Pancreas (tissue), 10 donors: ENCODE results near the gene PTPN14. TPM values are rescaled to one million over a fixed set of nuclear protein-coding genes. Genes with fewer than 3 reads are reported as not detected.

ENCODE experiments used
- ATAC-seq, 4 donors: fragments of 200-7000 bp; cut with Tn5 transposase; one replicate each; pipeline versions ENCODE4 v1.8.0 to v1.9.1; 2020; ENCODE audit warnings: mild to moderate bottlenecking in 4 of 4, moderate library complexity in 4 of 4
- DNase-seq, 6 donors: peaks; one replicate each; pipeline ENCODE4 v3.0.0-alpha.2; 2020
- FAIRE-seq: peaks from 2 replicates; lab custom pipeline; 2012; peaks lifted over from hg19 to GRCh38; lab: Jason Lieb, UNC
- H3K27ac ChIP-seq, 4 donors: fragments of 200-600 bp; sonication (generic); 1 replicate in 3 of 4; 2 replicates in 1 of 4; pipeline versions ENCODE4 v1.5.0 to v1.8.0; 2020
- H3K27me3 ChIP-seq, 4 donors: fragments of 200-600 bp; one replicate each; pipeline ENCODE4 v1.8.0; 2021
- H3K36me3 ChIP-seq, 3 donors: fragments of 200-600 bp; sonication (generic) in 1 of 3; one replicate each; pipeline versions ENCODE4 v1.5.0 to v1.8.0; 2020 to 2021
- H3K4me1 ChIP-seq, 3 donors: fragments of 200-600 bp; one replicate each; pipeline ENCODE4 v1.8.0; 2021
- H3K4me3 ChIP-seq, 4 donors: fragments of 200-600 bp; sonication (generic) in 2 of 4; one replicate each; pipeline versions ENCODE4 v1.5.0 to v1.8.0; 2020 to 2021
- H3K9me3 ChIP-seq, 4 donors: fragments of 200-600 bp; one replicate each; pipeline ENCODE4 v1.8.0; 2021
- WGBS, 2 donors: extraction: QIAGEN DNeasy Blood & Tissue Kit; methylation state at CpG; one replicate each; pipeline ENCODE4 v1.1.7; 2013; 5-methylcytosine and 5-hydroxymethylcytosine counted together
- intact Hi-C, 3 donors: fragments of 100-400 bp; cut with DNase I; formaldehyde crosslinking; loops; one replicate each; pipeline versions ENCODE4 v1.11.1 to v1.14.2; 2022
- polyA plus RNA-seq, 2 donors: library from polyadenylated mRNA; stranded (reverse); fragments of 200-250 nt; gene quantifications; one replicate each; pipeline ENCODE4 v1.2.3, GENCODE V29; 2013
- total RNA-seq, 6 donors: library from RNA; stranded (reverse); fragmentation: NEBNext Ultra II Directional in 4 of 6; extraction: Animal tissue kit (Norgen Biotek cat#: 25700) in 4 of 6; gene quantifications; one replicate each; pipeline versions ENCODE4 v1.2.1 to v1.2.4, GENCODE V29; 2021 to 2023
- TF ChIP-seq, protein P1 (sequence below), 4 donors: fragments of 200-600 bp; sonication (generic) in 3 of 4; IDR thresholded peaks; one replicate each; pipeline versions ENCODE4 v1.5.0 to v1.8.0; 2021; ENCODE audit warnings: antibody characterized with exemption in 4 of 4
- donor health status: healthy with polysubstance abuse.
- donor health status: DM: no; HTN: no; CAD: no; lungs with moderate emphysema.
- donor health status: DM: no; HTN: no; CAD: no.
- donor health status: control.
- donor health status: control.
- donor health status: Bipolar disorder and iron deficiency.
- donor health status: DM: yes; HTN: yes; CAD: no.
- donor health status: DM: no; HTN: no; CAD: no.
- donor health status: DM: no; HTN: no; CAD: no.
- donor health status: DM: yes; HTN: yes; CAD: no.

Gene PTPN14
- total and polyA plus RNA-seq, 8 donors: 1.9 to 17.5 (median 11.5) TPM

GRCh38 chr1:214538496-214538895 lies 12.9 kb downstream of the PTPN14 start:
- Histone ChIP-seq H3K27me3 (no peaks in the 10 kb centered on the region), H3K4me1 (no peaks in the 10 kb centered on the region)

DNA sequence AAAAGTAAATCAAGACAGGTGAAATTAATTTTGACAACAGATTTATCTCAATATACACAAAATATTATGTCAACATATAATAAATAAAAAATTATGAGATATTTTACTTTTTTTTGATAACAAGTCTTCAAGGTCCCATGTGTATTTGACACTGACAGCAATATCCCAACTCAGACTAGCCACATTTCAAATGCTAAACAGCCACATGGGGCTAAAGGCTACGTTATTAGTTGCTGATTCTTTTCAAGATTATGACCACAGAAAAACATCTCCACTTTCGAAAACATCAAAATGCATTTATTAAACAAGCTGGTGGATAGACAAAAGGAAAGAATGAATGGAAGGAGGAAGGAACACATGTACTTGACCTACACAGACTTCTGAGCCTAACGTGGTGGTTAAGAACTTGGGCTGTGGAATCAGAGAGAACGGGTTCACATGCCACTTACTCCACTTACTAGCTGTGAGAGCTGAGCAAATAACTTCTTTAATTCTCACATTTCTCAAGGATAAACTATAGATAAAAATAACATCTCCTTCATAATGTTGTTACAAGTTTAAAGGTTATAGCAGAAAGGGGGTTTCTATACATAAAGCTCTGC lies 13.4 kb downstream of the PTPN14 start:
- H3K27me3 ChIP-seq: no peaks in the 10 kb centered on the region
- FAIRE-seq: no peak

More at GRCh38 chr1:214538496-214538895, 12.9 kb downstream of the PTPN14 start:
- TF ChIP-seq, protein P1, sequence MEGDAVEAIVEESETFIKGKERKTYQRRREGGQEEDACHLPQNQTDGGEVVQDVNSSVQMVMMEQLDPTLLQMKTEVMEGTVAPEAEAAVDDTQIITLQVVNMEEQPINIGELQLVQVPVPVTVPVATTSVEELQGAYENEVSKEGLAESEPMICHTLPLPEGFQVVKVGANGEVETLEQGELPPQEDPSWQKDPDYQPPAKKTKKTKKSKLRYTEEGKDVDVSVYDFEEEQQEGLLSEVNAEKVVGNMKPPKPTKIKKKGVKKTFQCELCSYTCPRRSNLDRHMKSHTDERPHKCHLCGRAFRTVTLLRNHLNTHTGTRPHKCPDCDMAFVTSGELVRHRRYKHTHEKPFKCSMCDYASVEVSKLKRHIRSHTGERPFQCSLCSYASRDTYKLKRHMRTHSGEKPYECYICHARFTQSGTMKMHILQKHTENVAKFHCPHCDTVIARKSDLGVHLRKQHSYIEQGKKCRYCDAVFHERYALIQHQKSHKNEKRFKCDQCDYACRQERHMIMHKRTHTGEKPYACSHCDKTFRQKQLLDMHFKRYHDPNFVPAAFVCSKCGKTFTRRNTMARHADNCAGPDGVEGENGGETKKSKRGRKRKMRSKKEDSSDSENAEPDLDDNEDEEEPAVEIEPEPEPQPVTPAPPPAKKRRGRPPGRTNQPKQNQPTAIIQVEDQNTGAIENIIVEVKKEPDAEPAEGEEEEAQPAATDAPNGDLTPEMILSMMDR (IDR thresholded peaks at IDR 0.05): no peak
- Histone ChIP-seq H3K27ac (no peak overlapping the region), H3K9me3 (no peaks in the 10 kb centered on the region), H3K4me3 (no peak overlapping the region), H3K36me3 (no peaks in the 10 kb centered on the region)
- intact Hi-C loops: no loop called here
- WGBS, 2 donors: 59 to 63% methylated on average over 3 of the region's 3 CpGs
- no peak for DNase-seq
- no peak for ATAC-seq
- no peak for FAIRE-seq

DNA sequence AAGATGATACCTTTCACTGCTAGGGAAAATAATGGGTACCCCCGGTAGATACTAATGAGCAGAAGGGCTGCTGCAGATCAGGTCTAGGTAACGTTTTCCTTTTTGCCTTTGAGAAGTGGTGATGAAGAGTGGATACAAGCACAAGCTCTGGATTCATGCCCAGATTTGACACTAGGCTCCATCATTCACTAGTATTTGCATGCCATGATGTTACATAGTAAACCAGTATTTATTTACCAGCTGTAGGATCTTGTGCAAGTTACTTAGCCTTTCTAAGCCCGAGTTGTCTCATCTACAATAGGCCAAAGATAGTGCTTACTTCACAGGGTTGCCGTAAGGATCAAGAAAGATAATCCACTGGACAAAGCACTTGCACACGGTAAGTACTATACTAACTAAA lies 14.2 kb downstream of the PTPN14 start:
- Histone ChIP-seq H3K27me3 (no peaks in the 10 kb centered on the region), H3K9me3 (no peaks in the 10 kb centered on the region), H3K36me3 (no peaks in the 10 kb centered on the region), H3K4me1 (no peaks in the 10 kb centered on the region), H3K4me3 (no peak overlapping the region), H3K27ac (no peak overlapping the region)
- DNase-seq: no peak
- no peak for ATAC-seq
- WGBS, 2 donors: 77% methylated on average over 5 of the region's 5 CpGs
- TF ChIP-seq, protein P1 (IDR thresholded peaks at IDR 0.05): no peak
- intact Hi-C loops: no loop called here
- no peak for FAIRE-seq

More for the DNA sequence above, 13.4 kb downstream of the PTPN14 start:
- intact Hi-C loops: no loop called here
- TF ChIP-seq, protein P1 (IDR thresholded peaks at IDR 0.05): no peak
- H3K4me1 ChIP-seq: no peaks in the 10 kb centered on the region
- no peak overlapping the region for H3K4me3 ChIP-seq
- H3K9me3 ChIP-seq: no peaks in the 10 kb centered on the region
- ATAC-seq (no peak), DNase-seq (no peak)
- WGBS, 2 donors: 79 to 83% methylated on average over 4 of the region's 4 CpGs
- no peak overlapping the region for H3K27ac ChIP-seq
- H3K36me3 ChIP-seq: no peaks in the 10 kb centered on the region

DNA sequence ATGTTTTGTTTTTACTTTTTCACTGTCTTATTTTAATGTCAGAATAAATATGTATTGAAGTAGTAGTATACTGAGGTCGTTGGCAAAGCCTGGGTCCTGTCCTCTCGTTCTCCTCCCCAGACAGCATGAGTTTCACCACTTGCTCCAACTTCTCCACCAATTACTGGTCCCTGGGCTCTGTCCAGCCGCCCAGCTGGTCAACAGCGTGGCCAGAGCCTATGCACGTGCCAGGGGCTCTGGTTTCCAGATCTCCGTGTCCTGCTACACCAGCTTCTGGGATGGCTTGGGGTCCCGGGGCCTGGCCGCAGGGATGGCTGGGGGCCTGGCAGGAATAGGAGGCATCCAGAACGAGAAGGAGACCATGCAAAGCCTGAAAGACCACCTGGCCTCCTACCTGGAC lies 19.3 kb downstream of the PTPN14 start:
- ATAC-seq (no peak), DNase-seq (no peak), FAIRE-seq (no peak)
- H3K27ac ChIP-seq: no peak overlapping the region
- intact Hi-C loops: no loop called here
- no peaks in the 10 kb centered on the region for H3K36me3 ChIP-seq
- TF ChIP-seq, protein P1 (IDR thresholded peaks at IDR 0.05): no peak
- no peaks in the 10 kb centered on the region for H3K9me3 ChIP-seq
- no peaks in the 10 kb centered on the region for H3K4me1 ChIP-seq
- no peak overlapping the region for H3K4me3 ChIP-seq
- no peaks in the 10 kb centered on the region for H3K27me3 ChIP-seq
- 90 to 96% methylated on average over 9 of the region's 9 CpGs for whole genome bisulfite sequencing, 2 donors

- intact Hi-C loops: no loop called here
- TF ChIP-seq, protein P1 (IDR thresholded peaks at IDR 0.05): no peak
- no peak for DNase-seq
- WGBS, 2 donors: 90 to 94% methylated on average over 3 to 5 of the region's 5 CpGs
- Histone ChIP-seq H3K4me1 (no peaks in the 10 kb centered on the region), H3K27me3 (no peaks in the 10 kb centered on the region), H3K9me3 (no peaks in the 10 kb centered on the region), H3K27ac (no peak overlapping the region), H3K36me3 (no peaks in the 10 kb centered on the region), H3K4me3 (no peak overlapping the region)
- no peak for ATAC-seq
- no peak for FAIRE-seq
Observed at GRCh38 chr1:214525535-214526019, 25.8 kb downstream of the PTPN14 start.
